Measurements from ENCODE around the gene NT5C1B. TPM values are rescaled to one million over a fixed set of nuclear protein-coding genes. Genes with fewer than 3 reads are reported as not detected.

NT5C1B gene
- total and polyA plus RNA-seq, 2 experiments from 2014 or later: not detected

DNA sequence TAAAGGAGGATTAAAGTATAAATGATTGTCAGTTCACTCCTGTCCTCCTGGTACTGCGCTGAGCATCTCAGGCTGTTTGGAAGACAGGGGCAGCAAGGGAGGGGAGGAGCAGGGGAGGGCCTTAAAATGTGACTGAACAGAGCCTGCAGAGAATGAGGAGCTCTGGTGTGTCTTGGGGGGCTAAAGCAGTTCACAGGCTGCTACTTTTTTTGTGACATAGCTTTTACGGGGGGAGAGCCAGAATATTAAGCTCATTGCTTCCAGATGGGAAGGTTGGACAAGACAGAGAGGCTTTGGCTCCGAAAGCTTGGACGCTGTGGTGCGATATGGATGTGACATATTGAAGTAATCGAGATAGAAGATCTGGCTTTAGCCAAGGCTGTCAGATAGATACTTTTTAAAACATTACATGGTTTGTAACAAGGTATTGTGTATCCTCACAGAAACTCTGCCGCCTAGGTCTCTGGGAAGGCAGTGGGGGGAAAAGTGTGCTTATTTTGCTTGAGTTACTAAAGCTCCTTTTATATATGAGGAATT is 69.4 kb downstream of the NT5C1B start:
- no peaks in the 10 kb centered on the region for H3K79me2 ChIP-seq (replicated peaks; ENCODE audit: insufficient read depth)
- Mint-ChIP-seq H3K27me3 (ENCODE audit: insufficient read depth, low read depth, poor library complexity) (peaks cover 3% of the 10 kb centered on the region), H3K4me3 (no peak overlapping the region), H3K4me1 (peaks cover 12% of the 10 kb centered on the region), H3K9me3 (no peaks in the 10 kb centered on the region), H3K36me3 (ENCODE audit: low read depth) (no peaks in the 10 kb centered on the region), H3K27ac (no peak overlapping the region)
- ATAC-seq: no peak
- TF ChIP-seq STAT1 (IDR thresholded peaks at IDR 0.05; ENCODE audit: unreplicated experiment) (no peak), ZNF331 (CRISPR knock-in tag; IDR thresholded peaks at IDR 0.05; ENCODE audit: low read depth) (no peak)
- TF ChIP-seq, protein P1, sequence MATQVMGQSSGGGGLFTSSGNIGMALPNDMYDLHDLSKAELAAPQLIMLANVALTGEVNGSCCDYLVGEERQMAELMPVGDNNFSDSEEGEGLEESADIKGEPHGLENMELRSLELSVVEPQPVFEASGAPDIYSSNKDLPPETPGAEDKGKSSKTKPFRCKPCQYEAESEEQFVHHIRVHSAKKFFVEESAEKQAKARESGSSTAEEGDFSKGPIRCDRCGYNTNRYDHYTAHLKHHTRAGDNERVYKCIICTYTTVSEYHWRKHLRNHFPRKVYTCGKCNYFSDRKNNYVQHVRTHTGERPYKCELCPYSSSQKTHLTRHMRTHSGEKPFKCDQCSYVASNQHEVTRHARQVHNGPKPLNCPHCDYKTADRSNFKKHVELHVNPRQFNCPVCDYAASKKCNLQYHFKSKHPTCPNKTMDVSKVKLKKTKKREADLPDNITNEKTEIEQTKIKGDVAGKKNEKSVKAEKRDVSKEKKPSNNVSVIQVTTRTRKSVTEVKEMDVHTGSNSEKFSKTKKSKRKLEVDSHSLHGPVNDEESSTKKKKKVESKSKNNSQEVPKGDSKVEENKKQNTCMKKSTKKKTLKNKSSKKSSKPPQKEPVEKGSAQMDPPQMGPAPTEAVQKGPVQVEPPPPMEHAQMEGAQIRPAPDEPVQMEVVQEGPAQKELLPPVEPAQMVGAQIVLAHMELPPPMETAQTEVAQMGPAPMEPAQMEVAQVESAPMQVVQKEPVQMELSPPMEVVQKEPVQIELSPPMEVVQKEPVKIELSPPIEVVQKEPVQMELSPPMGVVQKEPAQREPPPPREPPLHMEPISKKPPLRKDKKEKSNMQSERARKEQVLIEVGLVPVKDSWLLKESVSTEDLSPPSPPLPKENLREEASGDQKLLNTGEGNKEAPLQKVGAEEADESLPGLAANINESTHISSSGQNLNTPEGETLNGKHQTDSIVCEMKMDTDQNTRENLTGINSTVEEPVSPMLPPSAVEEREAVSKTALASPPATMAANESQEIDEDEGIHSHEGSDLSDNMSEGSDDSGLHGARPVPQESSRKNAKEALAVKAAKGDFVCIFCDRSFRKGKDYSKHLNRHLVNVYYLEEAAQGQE (IDR thresholded peaks at IDR 0.05; ENCODE audit: unreplicated experiment): no peak
- H3F3A ChIP-seq (replicated peaks; ENCODE audit: low read depth): no peaks in the 10 kb centered on the region
- peaks cover 5% of the 10 kb centered on the region; the same call in 1 of the 2 replicates for H3K4me1 ChIP-seq (ENCODE audit: insufficient read depth)
- no peak overlapping the region for H3K27ac ChIP-seq (ENCODE audit: low read depth)
- no peak overlapping the region for H3K4me2 ChIP-seq
- H3K4me3 ChIP-seq: no peak overlapping the region
- no peaks in the 10 kb centered on the region for H3K9me2 ChIP-seq (ENCODE audit: insufficient read depth)
- H4K20me1 ChIP-seq (replicated peaks; ENCODE audit: insufficient read depth): no peaks in the 10 kb centered on the region
- no peaks in the 10 kb centered on the region for H3K36me3 ChIP-seq (ENCODE audit: insufficient read depth)
- H3K27me3 ChIP-seq (ENCODE audit: insufficient read depth): no peaks in the 10 kb centered on the region
- DNase-seq (ENCODE audit: low spot score): no peak
- H2AFZ ChIP-seq: peak overlapping the region; percentile 12; the same call in 1 of the 2 replicates

GRCh38 chr2:18518116-18519111 is 71.0 kb downstream of the NT5C1B start:
- H2AFZ ChIP-seq: peak overlapping the region; percentile 24; the same call in 1 of the 2 replicates
- no peaks in the 10 kb centered on the region for H3K27me3 ChIP-seq (ENCODE audit: insufficient read depth)
- Mint-ChIP-seq H3K4me1 (peaks cover 12% of the 10 kb centered on the region), H3K4me3 (no peak overlapping the region), H3K9me3 (no peaks in the 10 kb centered on the region), H3K27me3 (ENCODE audit: insufficient read depth, low read depth, poor library complexity) (peaks cover 3% of the 10 kb centered on the region), H3K27ac (no peak overlapping the region), H3K36me3 (ENCODE audit: low read depth) (no peaks in the 10 kb centered on the region)
- DNase-seq (ENCODE audit: low spot score) (no peak), ATAC-seq (no peak)
- H3K4me2 ChIP-seq: no peak overlapping the region
- no peaks in the 10 kb centered on the region for H3K36me3 ChIP-seq (ENCODE audit: insufficient read depth)
- H3K4me3 ChIP-seq: no peak overlapping the region
- H3K9me2 ChIP-seq (ENCODE audit: insufficient read depth): no peaks in the 10 kb centered on the region
- H3K27ac ChIP-seq (ENCODE audit: low read depth): no peak overlapping the region
- no peaks in the 10 kb centered on the region for H3F3A ChIP-seq (replicated peaks; ENCODE audit: low read depth)
- TF ChIP-seq EZH2 (IDR thresholded peaks at IDR 0.05; ENCODE audit: low read depth, unreplicated experiment) (no peak), ZNF114 (CRISPR knock-in tag; IDR thresholded peaks at IDR 0.05) (no peak), NANOG (IDR thresholded peaks at IDR 0.05; ENCODE audit: borderline replicate concordance) (no peak), STAT1 (IDR thresholded peaks at IDR 0.05; ENCODE audit: unreplicated experiment) (no peak)
- TF ChIP-seq, protein P1 (IDR thresholded peaks at IDR 0.05; ENCODE audit: unreplicated experiment): no peak
- no peaks in the 10 kb centered on the region for H3K79me2 ChIP-seq (replicated peaks; ENCODE audit: insufficient read depth)
- peaks cover 5% of the 10 kb centered on the region; the same call in 1 of the 2 replicates for H3K4me1 ChIP-seq (ENCODE audit: insufficient read depth)
- no peaks in the 10 kb centered on the region for H4K20me1 ChIP-seq (replicated peaks; ENCODE audit: insufficient read depth)
